Testis (tissue), 2 donors: ENCODE measurements around the gene NBAS.

Source experiments
- CTCF ChIP-seq, 3 experiments: fragments of 450-650 bp in 2 of 3; fragments of 200-600 bp in 1 of 3; sonication (generic) in 1 of 3; IDR thresholded peaks; one replicate each; pipeline ENCODE4 v1.5.1; 2016 to 2019; ENCODE audit warnings: antibody characterized with exemption in 3 of 3, mild to moderate bottlenecking in 2 of 3, moderate library complexity in 1 of 3
- POLR2A ChIP-seq: fragments of 450-650 bp; IDR thresholded peaks from one replicate; pipeline ENCODE4 v1.6.1; 2017; ENCODE audit warnings: antibody characterized with exemption, mild to moderate bottlenecking, moderate library complexity

GRCh38 chr2:15510552-15510951, 50.6 kb downstream of the NBAS start:
- TF ChIP-seq CTCF (IDR thresholded peaks at IDR 0.05) (no peak), POLR2A (no peak)
